T-cell (primary cell): Measurements from ENCODE around the gene MRPL43. TPM values are rescaled to one million over a fixed set of nuclear protein-coding genes. Genes with fewer than 3 reads are reported as not detected.
"Not testable (repeated sequence)": the region's sequence is repeated elsewhere in the genome, so short reads cannot be mapped to it uniquely, and the experiment has no call there.

Experiments
- ATAC-seq, 4 experiments: fragments of 200-7000 bp in 3 of 4; fragments of 150-1000 bp in 1 of 4; cut with Tn5 transposase; replicated peaks in 1 of 4; 1 replicate in 3 of 4; 2 replicates in 1 of 4; pipeline ENCODE4 v1.10.0; 2021; ENCODE audit warnings: moderate library complexity in 3 of 4, mild to moderate bottlenecking in 2 of 4, moderate number of reproducible peaks in 1 of 4
- CTCF ChIA-PET, 2 donors: fragments of 300-600 bp; sonication (Branson Sonifier 250); formaldehyde crosslinking; loops; one replicate each; lab custom pipeline; 2022; ENCODE audit warnings: antibody characterized with exemption in 2 of 2; lab: Charles Lee
- POLR2A ChIA-PET, 2 donors: fragments of 300-600 bp; sonication (Branson Sonifier 250); formaldehyde crosslinking; loops; one replicate each; lab custom pipeline; 2022; ENCODE audit warnings: antibody characterized with exemption in 2 of 2; lab: Charles Lee
- DNase-seq, 35 experiments: peaks; one replicate each; pipeline versions ENCODE4 v3.0.0 to v3.0.0-alpha.2; 2013 to 2023
- H3K27ac ChIP-seq: one replicate; pipeline ENCODE4 v1.5.1; 2013; ENCODE audit warnings: low read length
- H3K27me3 ChIP-seq, 2 experiments: replicated peaks in 1 of 2; 1 replicate in 1 of 2; 2 replicates in 1 of 2; pipeline versions ENCODE4 v1.6.1 to v1.7.0; 2013; ENCODE audit warnings: low read length in 1 of 2, mixed read lengths in 1 of 2; ENCODE audit not compliant: control insufficient read depth in 2 of 2, insufficient read depth in 2 of 2; ENCODE audit errors: extremely low read depth in 1 of 2
- H3K36me3 ChIP-seq, 2 donors: 1 replicate in 1 of 2; 2 replicates in 1 of 2; pipeline versions ENCODE4 v1.6.1 to v1.7.0; 2013; ENCODE audit warnings: low read length in 1 of 2; ENCODE audit not compliant: control insufficient read depth in 2 of 2, insufficient read depth in 1 of 2; ENCODE audit errors: extremely low read depth in 1 of 2
- H3K4me1 ChIP-seq, 2 experiments: 1 replicate in 1 of 2; 2 replicates in 1 of 2; pipeline versions ENCODE4 v1.6.1 to v1.7.0; 2013; ENCODE audit warnings: low read length in 2 of 2, mixed read lengths in 1 of 2; ENCODE audit not compliant: insufficient read depth in 2 of 2, control insufficient read depth in 1 of 2; ENCODE audit errors: extremely low read depth in 1 of 2
- H3K4me3 ChIP-seq, 2 donors: 1 replicate in 1 of 2; 2 replicates in 1 of 2; pipeline versions ENCODE4 v1.5.1 to v1.7.0; 2013; ENCODE audit warnings: mild to moderate bottlenecking in 2 of 2, low read length in 1 of 2, moderate library complexity in 1 of 2; ENCODE audit not compliant: control insufficient read depth in 1 of 2; ENCODE audit errors: extremely low read depth in 1 of 2
- H3K9me3 ChIP-seq: 2 replicates; pipeline ENCODE4 v1.7.0; 2013
- H3K27ac Mint-ChIP-seq, 2 donors: one replicate each; pipeline ENCODE4 v1.8.0; 2020 to 2021; ENCODE audit warnings: mild to moderate bottlenecking in 2 of 2, mixed read lengths in 2 of 2
- H3K27me3 Mint-ChIP-seq, 2 donors: one replicate each; pipeline ENCODE4 v1.8.0; 2021 to 2022; ENCODE audit warnings: mixed read lengths in 2 of 2
- H3K36me3 Mint-ChIP-seq: one replicate; pipeline ENCODE4 v1.8.0; 2021; ENCODE audit warnings: mixed read lengths
- H3K4me1 Mint-ChIP-seq, 3 donors: one replicate each; pipeline ENCODE4 v1.8.0; 2020 to 2022; ENCODE audit warnings: mixed read lengths in 3 of 3, mild to moderate bottlenecking in 1 of 3
- H3K4me3 Mint-ChIP-seq, 3 donors: one replicate each; pipeline ENCODE4 v1.8.0; 2020 to 2022; ENCODE audit warnings: mild to moderate bottlenecking in 3 of 3, mixed read lengths in 3 of 3, moderate library complexity in 3 of 3
- H3K9me3 Mint-ChIP-seq, 3 donors: one replicate each; pipeline ENCODE4 v1.8.0; 2020 to 2022; ENCODE audit warnings: mixed read lengths in 3 of 3
- WGBS: methylation state at CpG from one replicate; pipeline ENCODE4 v1.1.5; 2013; ENCODE audit warnings: missing lambda C conversion rate; ENCODE audit not compliant: insufficient coverage; 5-methylcytosine and 5-hydroxymethylcytosine counted together
- total RNA-seq, 35 experiments: library from RNA in 6 of 35; stranded (reverse) in 6 of 35; fragments of 120-200 nt in 1 of 35; gene quantifications; one replicate each; pipeline versions ENCODE4 v1.2.1 to v1.2.4 and lab custom pipeline; 2013 to 2026

The MRPL43 gene
- total RNA-seq, 5 donors from 2014 or later (not counting 1 experiment from before 2014, with no cell fraction given): 36.2 to 67.6 (median 60.4) TPM

- Histone ChIP-seq H3K27ac (no peak overlapping the region), H3K9me3 (no peaks in the 10 kb centered on the region), H3K4me1 (no peaks in the 10 kb centered on the region), H3K4me3 (no peak overlapping the region), H3K36me3 (peaks cover 17 to 29% of the 10 kb centered on the region in 2 donors), H3K27me3 (no peaks in the 10 kb centered on the region)
- Mint-ChIP-seq H3K27me3 (no peaks in the 10 kb centered on the region), H3K27ac (no peak overlapping the region), H3K9me3 (no peaks in the 10 kb centered on the region), H3K4me1 (peaks cover 0 to 1% (median 0%) of the 10 kb centered on the region in 3 donors), H3K36me3 (peaks cover 26% of the 10 kb centered on the region), H3K4me3 (no peak overlapping the region)
- 100% methylated on average over 1 of the region's 13 CpGs for WGBS
- ATAC-seq (no peak), DNase-seq (no peak)
- CTCF ChIA-PET: no interaction called here
- POLR2A ChIA-PET: no interaction called here
Observed at GRCh38 chr10:100978121-100978900, 9.0 kb downstream of the MRPL43 start.

GRCh38 chr10:100977436-100977835, 9.9 kb downstream of the MRPL43 start:
- ATAC-seq (no peak), DNase-seq (no peak)
- no peak overlapping the region for H3K27ac Mint-ChIP-seq
- Histone ChIP-seq H3K27ac (no peak overlapping the region), H3K36me3 (peaks cover 17 to 21% of the 10 kb centered on the region in 2 donors), H3K4me3 (no peak overlapping the region), H3K27me3 (no peaks in the 10 kb centered on the region), H3K9me3 (no peaks in the 10 kb centered on the region), H3K4me1 (no peaks in the 10 kb centered on the region)
- ChIA-PET CTCF (interaction anchor here in 1 of 2 donors (1.5 kb wide), 1 partner anchor 20 kb away, joined by 3 read pairs; no protein-coding TSS in a partner anchor), POLR2A (no interaction called here)
- no peak overlapping the region for H3K4me3 Mint-ChIP-seq
- no peaks in the 10 kb centered on the region for H3K9me3 Mint-ChIP-seq
- 100% methylated on average over 1 of the region's 6 CpGs for WGBS
- no peaks in the 10 kb centered on the region for H3K4me1 Mint-ChIP-seq
- H3K36me3 Mint-ChIP-seq: peaks cover 20% of the 10 kb centered on the region
- no peaks in the 10 kb centered on the region for H3K27me3 Mint-ChIP-seq

GRCh38 chr10:100976906-100977305, 10.4 kb downstream of the MRPL43 start:
- H3K27ac ChIP-seq: no peak overlapping the region
- H3K27me3 ChIP-seq: no peaks in the 10 kb centered on the region
- Mint-ChIP-seq H3K27me3 (no peaks in the 10 kb centered on the region), H3K27ac (no peak overlapping the region), H3K9me3 (no peaks in the 10 kb centered on the region), H3K4me3 (no peak overlapping the region), H3K36me3 (peaks cover 14% of the 10 kb centered on the region), H3K4me1 (no peaks in the 10 kb centered on the region)
- H3K9me3 ChIP-seq: no peaks in the 10 kb centered on the region
- 85% methylated on average over 3 of the region's 3 CpGs for WGBS
- H3K4me3 ChIP-seq: no peak overlapping the region
- H3K4me1 ChIP-seq: no peaks in the 10 kb centered on the region
- peaks cover 17 to 21% of the 10 kb centered on the region in 2 donors for H3K36me3 ChIP-seq
- ATAC-seq (no peak), DNase-seq (no peak)
- ChIA-PET CTCF (interaction anchor here in 1 of 2 donors (0.6 to 1.5 kb wide), 2 partner anchors 15 to 21 kb away, joined by 3 to 6 read pairs; no protein-coding TSS in a partner anchor), POLR2A (interaction anchor here in 1 of 2 donors (0.6 kb wide), 2 partner anchors 62 to 132 kb away, joined by 4 read pairs; no protein-coding TSS in a partner anchor)

GRCh38 chr10:100975397-100975796, 11.9 kb downstream of the MRPL43 start:
- WGBS: 92% methylated on average over 4 of the region's 8 CpGs
- H3K27me3 Mint-ChIP-seq, DNase-seq, H3K27me3 ChIP-seq, H3K4me3 ChIP-seq, H3K4me3 Mint-ChIP-seq, H3K36me3 Mint-ChIP-seq, H3K4me1 Mint-ChIP-seq, H3K27ac Mint-ChIP-seq, H3K9me3 Mint-ChIP-seq, H3K27ac ChIP-seq, POLR2A ChIA-PET, CTCF ChIA-PET, ATAC-seq, H3K9me3 ChIP-seq, H3K4me1 ChIP-seq: not testable (repeated sequence)
- H3K36me3 ChIP-seq: peaks cover 9 to 11% of the 10 kb centered on the region in 2 donors

- ChIA-PET CTCF (no interaction called here), POLR2A (no interaction called here)
- H3K4me3 ChIP-seq: no peak overlapping the region
- Mint-ChIP-seq H3K4me3 (no peak overlapping the region), H3K27ac (no peak overlapping the region), H3K4me1 (peaks cover 8 to 18% (median 12%) of the 10 kb centered on the region in 3 donors), H3K36me3 (peaks cover 4% of the 10 kb centered on the region), H3K27me3 (peaks cover 0 to 4% of the 10 kb centered on the region in 2 donors), H3K9me3 (no peaks in the 10 kb centered on the region)
- peaks cover 3 to 14% of the 10 kb centered on the region in 2 experiments for H3K4me1 ChIP-seq
- ATAC-seq (no peak), DNase-seq (no peak)
- peaks cover 0 to 11% of the 10 kb centered on the region in 2 experiments for H3K27me3 ChIP-seq
- peaks cover 0 to 5% of the 10 kb centered on the region in 2 donors for H3K36me3 ChIP-seq
- H3K27ac ChIP-seq: no peak overlapping the region
- H3K9me3 ChIP-seq: no peaks in the 10 kb centered on the region
- 84% methylated on average over 3 of the region's 6 CpGs for WGBS
Observed at GRCh38 chr10:100972904-100973535, 14.3 kb downstream of the MRPL43 start.

- Mint-ChIP-seq H3K4me3 (no peak overlapping the region), H3K4me1 (peaks cover 8 to 18% (median 12%) of the 10 kb centered on the region in 3 donors), H3K9me3 (no peaks in the 10 kb centered on the region), H3K27me3 (peaks cover 0 to 4% of the 10 kb centered on the region in 2 donors), H3K27ac (no peak overlapping the region), H3K36me3 (peaks cover 4% of the 10 kb centered on the region)
- H3K27ac ChIP-seq: no peak overlapping the region
- ChIA-PET CTCF (no interaction called here), POLR2A (no interaction called here)
- DNase-seq: no peak
- no peaks in the 10 kb centered on the region for H3K9me3 ChIP-seq
- peaks cover 3 to 14% of the 10 kb centered on the region in 2 experiments for H3K4me1 ChIP-seq
- no peak for ATAC-seq
- peaks cover 0 to 11% of the 10 kb centered on the region in 2 experiments for H3K27me3 ChIP-seq
- WGBS: 69% methylated on average over 9 of the region's 13 CpGs
- H3K36me3 ChIP-seq: no peaks in the 10 kb centered on the region
- H3K4me3 ChIP-seq: no peak overlapping the region
Observed at GRCh38 chr10:100972115-100972903, 15.0 kb downstream of the MRPL43 start.
